Measurements from ENCODE around the gene ANKRD30BL. TPM values are rescaled to one million over a fixed set of nuclear protein-coding genes. Genes with fewer than 3 reads are reported as not detected.
"Not testable (repeated sequence)": the region's sequence is repeated elsewhere in the genome, so short reads cannot be mapped to it uniquely, and the experiment has no call there.

Gene ANKRD30BL
- total RNA-seq, 1 experiment from 2014 or later: not detected

DNA sequence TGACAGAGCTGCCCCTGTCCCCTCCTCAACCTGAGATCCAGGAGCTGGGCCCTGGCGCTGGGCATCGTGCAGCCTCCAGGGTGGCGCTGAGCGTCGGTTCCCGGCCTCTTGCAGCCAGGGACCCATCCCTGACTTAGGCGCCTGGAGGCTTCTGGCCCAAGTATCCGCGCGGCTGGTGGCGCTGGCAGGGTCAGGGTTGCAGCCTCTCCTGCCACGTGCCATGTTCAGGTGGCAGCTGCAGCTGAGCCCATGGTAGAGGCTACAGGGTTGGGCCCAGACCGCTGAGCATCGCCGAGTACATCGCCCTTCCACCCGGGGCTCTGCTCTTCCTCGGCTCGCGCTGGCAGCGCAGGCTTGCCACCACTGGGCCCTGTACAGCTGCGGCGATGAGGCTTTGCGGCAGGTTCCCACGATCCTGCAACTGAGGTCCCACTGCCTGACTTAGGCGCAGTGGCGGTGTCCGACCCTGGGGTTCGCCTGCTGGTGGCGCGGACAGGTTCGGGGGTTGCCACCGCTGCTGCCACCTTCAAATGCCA lies 441 bp upstream of the ANKRD30BL start:
- CTCF ChIA-PET; H3K27ac ChIP-seq (ENCODE audit: low read depth, low read length); H3K9me3 ChIP-seq (ENCODE audit: control insufficient read depth in 1 of 2, insufficient read depth in 1 of 2, low read depth in 1 of 2, low read length in 2 of 2); H3K4me2 ChIP-seq (ENCODE audit: low read length); H2AFZ ChIP-seq (ENCODE audit: low read depth, low read length, poor library complexity, severe bottlenecking); ATAC-seq; intact Hi-C loops (cut with micrococcal nuclease); DNase-seq (ENCODE audit: low read depth, low spot score); H4K20me1 ChIP-seq (ENCODE audit: insufficient read depth); H3K36me3 ChIP-seq (ENCODE audit: control insufficient read depth in 1 of 2, insufficient read depth in 2 of 2, low read length in 2 of 2); H3K9me2 ChIP-seq (ENCODE audit: insufficient read depth); RAD21 ChIA-PET (ENCODE audit: low non-redundant PET in 1 of 2, low total read pairs in 2 of 2, uncharacterized antibody in 2 of 2, unreplicated experiment in 2 of 2); H3K9ac ChIP-seq (ENCODE audit: low read length); H3K4me1 ChIP-seq (ENCODE audit: control insufficient read depth in 1 of 2, insufficient read depth in 2 of 2, low read length in 2 of 2); POLR2A ChIA-PET; BruUV-seq (replicated peaks); H3K27me3 ChIP-seq (ENCODE audit: insufficient read depth, low read length); H3K4me3 ChIP-seq (replicated peaks in 1 of 2; ENCODE audit: low read depth in 1 of 2, low read length in 2 of 2); H3K79me2 ChIP-seq (ENCODE audit: insufficient read depth, low read length): not testable (repeated sequence)

DNA sequence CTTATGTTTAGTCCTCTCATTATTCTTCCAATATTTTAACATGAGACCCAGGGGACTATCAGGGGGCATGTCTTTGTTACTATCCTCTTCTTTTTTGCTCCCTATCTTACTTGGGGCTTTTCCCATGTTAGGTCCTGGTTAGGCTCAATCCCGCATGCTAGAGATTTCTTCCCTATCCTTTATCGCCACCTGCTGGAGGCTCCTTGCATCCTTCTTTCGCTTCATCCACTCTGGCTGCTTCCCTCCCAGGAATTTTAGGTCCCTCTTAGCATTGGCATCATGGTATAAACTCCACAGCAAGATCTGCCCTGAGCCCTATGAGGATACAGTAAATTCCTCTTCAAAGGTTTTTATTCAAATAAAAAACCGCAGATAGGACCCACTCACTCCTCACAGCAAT lies 15.0 kb downstream of the ANKRD30BL start:
- POLR2A ChIA-PET; ATAC-seq; H3K79me2 ChIP-seq (ENCODE audit: insufficient read depth, low read length); H3K27ac ChIP-seq (ENCODE audit: low read depth, low read length); H3K4me2 ChIP-seq (ENCODE audit: low read length); BruUV-seq (replicated peaks); H4K20me1 ChIP-seq (ENCODE audit: insufficient read depth); H3K9ac ChIP-seq (ENCODE audit: low read length); H3K9me2 ChIP-seq (ENCODE audit: insufficient read depth); H3K36me3 ChIP-seq (ENCODE audit: control insufficient read depth in 1 of 2, insufficient read depth in 2 of 2, low read length in 2 of 2); H2AFZ ChIP-seq (ENCODE audit: low read depth, low read length, poor library complexity, severe bottlenecking); H3K9me3 ChIP-seq (ENCODE audit: control insufficient read depth in 1 of 2, insufficient read depth in 1 of 2, low read depth in 1 of 2, low read length in 2 of 2); RAD21 ChIA-PET (ENCODE audit: low non-redundant PET in 1 of 2, low total read pairs in 2 of 2, uncharacterized antibody in 2 of 2, unreplicated experiment in 2 of 2); CTCF ChIA-PET; H3K4me1 ChIP-seq (ENCODE audit: control insufficient read depth in 1 of 2, insufficient read depth in 2 of 2, low read length in 2 of 2); H3K4me3 ChIP-seq (replicated peaks in 1 of 2; ENCODE audit: low read depth in 1 of 2, low read length in 2 of 2); H3K27me3 ChIP-seq (ENCODE audit: insufficient read depth, low read length): not testable (repeated sequence)
- intact Hi-C loops (cut with micrococcal nuclease): loop anchor here (2.0 to 5.0 kb wide), 3 partner anchors 289 to 992 kb away; no protein-coding TSS in a partner anchor
- DNase-seq (ENCODE audit: low read depth, low spot score): peak; percentile 50
- TF ChIP-seq, protein P1, sequence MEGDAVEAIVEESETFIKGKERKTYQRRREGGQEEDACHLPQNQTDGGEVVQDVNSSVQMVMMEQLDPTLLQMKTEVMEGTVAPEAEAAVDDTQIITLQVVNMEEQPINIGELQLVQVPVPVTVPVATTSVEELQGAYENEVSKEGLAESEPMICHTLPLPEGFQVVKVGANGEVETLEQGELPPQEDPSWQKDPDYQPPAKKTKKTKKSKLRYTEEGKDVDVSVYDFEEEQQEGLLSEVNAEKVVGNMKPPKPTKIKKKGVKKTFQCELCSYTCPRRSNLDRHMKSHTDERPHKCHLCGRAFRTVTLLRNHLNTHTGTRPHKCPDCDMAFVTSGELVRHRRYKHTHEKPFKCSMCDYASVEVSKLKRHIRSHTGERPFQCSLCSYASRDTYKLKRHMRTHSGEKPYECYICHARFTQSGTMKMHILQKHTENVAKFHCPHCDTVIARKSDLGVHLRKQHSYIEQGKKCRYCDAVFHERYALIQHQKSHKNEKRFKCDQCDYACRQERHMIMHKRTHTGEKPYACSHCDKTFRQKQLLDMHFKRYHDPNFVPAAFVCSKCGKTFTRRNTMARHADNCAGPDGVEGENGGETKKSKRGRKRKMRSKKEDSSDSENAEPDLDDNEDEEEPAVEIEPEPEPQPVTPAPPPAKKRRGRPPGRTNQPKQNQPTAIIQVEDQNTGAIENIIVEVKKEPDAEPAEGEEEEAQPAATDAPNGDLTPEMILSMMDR (IDR thresholded peaks at IDR 0.05 in 2 of 3, conservative IDR thresholded peaks at IDR 0.05 in 1 of 3; ENCODE audit: borderline replicate concordance in 1 of 3, insufficient read depth in 1 of 3, low read depth in 2 of 3, low read length in 2 of 3): peak; percentile 35 to 56 (median 49); a peak in 5 of 6 replicates
- TF ChIP-seq RAD21 (IDR thresholded peaks at IDR 0.05; ENCODE audit: low read depth): peak; percentile 73
